HEK293 (cell line): ENCODE measurements around the gene KRTAP10-1.

Source experiments
- CTCF ChIP-seq: fragments of 450-650 bp; formaldehyde crosslinking; IDR thresholded peaks from 2 replicates; pipeline ENCODE4 v1.5.1; 2016; ENCODE audit warnings: missing biosample characterization, missing genetic modification characterization
- MEIS1 ChIP-seq: sonication (generic); formaldehyde crosslinking; IDR thresholded peaks from 2 replicates; pipeline ENCODE4 v1.8.1; 2022; ENCODE audit warnings: missing genetic modification reagents, mild to moderate bottlenecking, borderline replicate concordance
- OVOL3 ChIP-seq: fragments of 450-650 bp; formaldehyde crosslinking; IDR thresholded peaks from 2 replicates; pipeline ENCODE4 v1.5.1; 2016; ENCODE audit warnings: missing biosample characterization, missing genetic modification characterization
- PATZ1 ChIP-seq: fragments of 450-650 bp; formaldehyde crosslinking; IDR thresholded peaks from 2 replicates; pipeline ENCODE4 v1.5.1; 2016; ENCODE audit warnings: missing biosample characterization, missing genetic modification characterization
- TCF7L2 ChIP-seq: IDR thresholded peaks from 2 replicates; pipeline ENCODE4 v1.6.1; 2011; ENCODE audit warnings: low read depth, mild to moderate bottlenecking, inconsistent platforms, low read length, moderate library complexity, borderline replicate concordance
- ZNF26 ChIP-seq: fragments of 450-650 bp; formaldehyde crosslinking; IDR thresholded peaks from 2 replicates; pipeline ENCODE4 v1.5.1; 2016; ENCODE audit warnings: missing biosample characterization, missing genetic modification characterization
- ZSCAN18 ChIP-seq: fragments of 450-650 bp; formaldehyde crosslinking; IDR thresholded peaks from 2 replicates; pipeline ENCODE4 v1.5.1; 2016; ENCODE audit warnings: missing biosample characterization, missing genetic modification characterization

- no peak for TF ChIP-seq CTCF (tag by site-specific recombination)
- no peak for TF ChIP-seq OVOL3 (tag by site-specific recombination)
- no peak for TF ChIP-seq ZSCAN18 (tag by site-specific recombination)
- no peak for TF ChIP-seq MEIS1 (CRISPR knock-in tag)
- no peak for TF ChIP-seq PATZ1 (tag by site-specific recombination)
- no peak for TF ChIP-seq TCF7L2
- no peak for TF ChIP-seq ZNF26
Observed at GRCh38 chr21:44568261-44568660, 28.3 kb upstream of the KRTAP10-1 start.
